Measurements from ENCODE around the gene LTBR. TPM values are rescaled to one million over a fixed set of nuclear protein-coding genes. Genes with fewer than 3 reads are reported as not detected.
A peak's percentile ranks its signal among the peaks of the same experiment; 100 is the strongest.

Gene LTBR
- total and polyA plus RNA-seq, 2 donors (not counting 3 experiments of a cell fraction or from before 2014, with no cell fraction given), result 70.7 to 102 TPM

GRCh38 chr12:6334359-6334758 lies 49.6 kb upstream of the LTBR start:
- no peak for TF ChIP-seq CTCF (IDR thresholded peaks at IDR 0.05; ENCODE audit: extremely low read depth in 1 of 2, insufficient read depth in 1 of 2, low read depth in 1 of 2, low read length in 2 of 2)
- Histone ChIP-seq H3K27ac (ENCODE audit: insufficient read depth, low read depth, low read length) (no peak overlapping the region), H2AFZ (ENCODE audit: low read depth, low read length) (no peak overlapping the region), H3K4me2 (ENCODE audit: insufficient read depth, low read length) (no peak overlapping the region), H3K9ac (replicated peaks; ENCODE audit: extremely low read depth, insufficient read depth, low read length) (no peak overlapping the region), H3K4me3 (replicated peaks in 1 of 3; ENCODE audit: insufficient read depth in 1 of 3, low read depth in 1 of 3, low read length in 3 of 3) (no peak overlapping the region), H4K20me1 (replicated peaks; ENCODE audit: control insufficient read depth, extremely low read depth, insufficient read depth, low read length) (no peaks in the 10 kb centered on the region), H3K27me3 (ENCODE audit: control insufficient read depth in 2 of 2, insufficient read depth in 2 of 2, low read length in 2 of 2) (no peaks in the 10 kb centered on the region), H3K4me1 (ENCODE audit: control insufficient read depth, extremely low read depth, insufficient read depth, low read length) (peaks cover 55% of the 10 kb centered on the region), H3K79me2 (ENCODE audit: control insufficient read depth, insufficient read depth, low read length) (peaks cover 59% of the 10 kb centered on the region), H3K9me1 (replicated peaks; ENCODE audit: control insufficient read depth, extremely low read depth, insufficient read depth, low read length) (no peaks in the 10 kb centered on the region), H3K36me3 (ENCODE audit: control insufficient read depth in 2 of 2, extremely low read depth in 1 of 2, insufficient read depth in 2 of 2, low read length in 2 of 2) (peaks cover 24 to 38% of the 10 kb centered on the region in 2 experiments), H3K9me3 (replicated peaks; ENCODE audit: control insufficient read depth, insufficient read depth, low read length) (no peaks in the 10 kb centered on the region)
- POLR2A ChIA-PET, result interaction anchor here (0.6 to 1.1 kb wide), 2 partner anchors 11 to 13 kb away, joined by 3 to 4 read pairs; no protein-coding TSS in a partner anchor
- no TSS peak for BruUV-seq (replicated peaks)
- intact Hi-C loops (cut with micrococcal nuclease), result no loop called here
- CTCF ChIA-PET, result interaction anchor here (0.8 to 4.4 kb wide), 10 partner anchors 8 to 203 kb away, joined by 3 to 58 read pairs (median 30); partner anchors contain the start of gene SCNN1A
- dilution Hi-C loops (cut with MboI; ENCODE audit: extremely low pct_ligation_motif_present, low sequenced_read_pairs), result no loop called here
- DNase-seq (ENCODE audit: low read depth, low spot score) (no peak), FAIRE-seq (no peak)

- H3K36me3 ChIP-seq (ENCODE audit: control insufficient read depth in 2 of 2, extremely low read depth in 1 of 2, insufficient read depth in 2 of 2, low read length in 2 of 2), result peaks cover 22 to 32% of the 10 kb centered on the region in 2 experiments
- H3K79me2 ChIP-seq (ENCODE audit: control insufficient read depth, insufficient read depth, low read length), result peaks cover 64% of the 10 kb centered on the region
- H3K27ac ChIP-seq (ENCODE audit: insufficient read depth, low read depth, low read length), result peak overlapping the region; percentile 92
- H3K4me3 ChIP-seq (replicated peaks in 1 of 3; ENCODE audit: insufficient read depth in 1 of 3, low read depth in 1 of 3, low read length in 3 of 3), result no peak overlapping the region
- no peak for TF ChIP-seq MAX (IDR thresholded peaks at IDR 0.05; ENCODE audit: insufficient read depth, insufficient read length)
- TF ChIP-seq POLR2A (IDR thresholded peaks at IDR 0.05; ENCODE audit: low read depth, low read length), result no peak
- no peak for TF ChIP-seq MYC (IDR thresholded peaks at IDR 0.05; ENCODE audit: low read depth, low read length)
- no peak for TF ChIP-seq FOS (IDR thresholded peaks at IDR 0.05; ENCODE audit: borderline replicate concordance, insufficient read depth, low read length)
- no peak for TF ChIP-seq EZH2 (IDR thresholded peaks at IDR 0.05; ENCODE audit: borderline replicate concordance, low read depth, low read length, severe bottlenecking)
- no peak for TF ChIP-seq CTCF (IDR thresholded peaks at IDR 0.05; ENCODE audit: extremely low read depth in 1 of 2, insufficient read depth in 1 of 2, low read depth in 1 of 2, low read length in 2 of 2)
- no peak for TF ChIP-seq POLR2AphosphoS5 (IDR thresholded peaks at IDR 0.05; ENCODE audit: insufficient read depth, low read depth, low read length)
- H3K4me2 ChIP-seq (ENCODE audit: insufficient read depth, low read length), result peak overlapping the region; percentile 12
- ChIA-PET POLR2A (interaction anchor here (0.8 to 1.8 kb wide), 3 partner anchors 11 to 205 kb away, joined by 3 to 10 read pairs (median 3); no protein-coding TSS in a partner anchor), CTCF (interaction anchor here (0.7 to 4.4 kb wide), 18 partner anchors 9 to 219 kb away, joined by 3 to 58 read pairs (median 14); partner anchors contain the start of genes LTBR and SCNN1A)
- no peak for FAIRE-seq
- peak overlapping the region; percentile 75 for H3K9ac ChIP-seq (replicated peaks; ENCODE audit: extremely low read depth, insufficient read depth, low read length)
- no peak overlapping the region for H2AFZ ChIP-seq (ENCODE audit: low read depth, low read length)
- dilution Hi-C loops (cut with MboI; ENCODE audit: extremely low pct_ligation_motif_present, low sequenced_read_pairs), result no loop called here
- H3K9me1 ChIP-seq (replicated peaks; ENCODE audit: control insufficient read depth, extremely low read depth, insufficient read depth, low read length), result no peaks in the 10 kb centered on the region
- BruUV-seq (replicated peaks), result no TSS peak
- intact Hi-C loops (cut with micrococcal nuclease), result loop anchor here (5.0 kb wide), 1 partner anchor 132 kb away; no protein-coding TSS in a partner anchor
- H3K9me3 ChIP-seq (replicated peaks; ENCODE audit: control insufficient read depth, insufficient read depth, low read length), result no peaks in the 10 kb centered on the region
- H3K27me3 ChIP-seq (ENCODE audit: control insufficient read depth in 2 of 2, insufficient read depth in 2 of 2, low read length in 2 of 2), result no peaks in the 10 kb centered on the region
- no peaks in the 10 kb centered on the region for H4K20me1 ChIP-seq (replicated peaks; ENCODE audit: control insufficient read depth, extremely low read depth, insufficient read depth, low read length)
- H3K4me1 ChIP-seq (ENCODE audit: control insufficient read depth, extremely low read depth, insufficient read depth, low read length), result peaks cover 62% of the 10 kb centered on the region
- DNase-seq (ENCODE audit: low read depth, low spot score), result no peak
These were observed 49.0 kb upstream of the LTBR start for GRCh38 chr12:6334940-6335450.

Measured in endothelial cell of umbilical vein (primary cell).